Endothelial cell of umbilical vein (primary cell): ENCODE measurements around the gene AFAP1L2.

Experiments used
- EZH2 ChIP-seq: IDR thresholded peaks from 2 replicates; pipeline ENCODE4 v1.6.1; 2012; ENCODE audit warnings: borderline replicate concordance, low read depth, mild to moderate bottlenecking, moderate library complexity, low read length, inconsistent platforms; ENCODE audit not compliant: severe bottlenecking
- FOS ChIP-seq: IDR thresholded peaks from 2 replicates; pipeline ENCODE4 v1.6.1; 2011; ENCODE audit warnings: mild to moderate bottlenecking, low read length, moderate library complexity, borderline replicate concordance; ENCODE audit not compliant: insufficient read depth
- JUN ChIP-seq: IDR thresholded peaks from 2 replicates; pipeline ENCODE4 v1.6.1; 2011; ENCODE audit warnings: borderline replicate concordance, low read depth; ENCODE audit not compliant: insufficient read length, insufficient read depth
- POLR2A ChIP-seq: IDR thresholded peaks from 2 replicates; pipeline ENCODE4 v1.6.1; 2012; ENCODE audit warnings: low read depth, mild to moderate bottlenecking, control low read depth, low read length
- POLR2AphosphoS5 ChIP-seq: IDR thresholded peaks from 2 replicates; pipeline ENCODE4 v1.6.1; 2012; ENCODE audit warnings: low read depth, mild to moderate bottlenecking, control low read depth, low read length, moderate library complexity; ENCODE audit not compliant: insufficient read depth
- TF ChIP-seq, protein P1 (sequence below), 2 donors: IDR thresholded peaks; 1 replicate in 1 of 2; 2 replicates in 1 of 2; pipeline ENCODE4 v1.5.1; 2011; ENCODE audit warnings: low read length in 2 of 2, mild to moderate bottlenecking in 2 of 2, moderate library complexity in 2 of 2, control low read depth in 1 of 2, inconsistent platforms in 1 of 2, low read depth in 1 of 2; ENCODE audit not compliant: insufficient read depth in 1 of 2; ENCODE audit errors: extremely low read depth in 1 of 2
- TF ChIP-seq, protein P2 (sequence below): IDR thresholded peaks from 2 replicates; pipeline ENCODE4 v1.6.1; 2011; ENCODE audit not compliant: insufficient read depth, insufficient read length

DNA sequence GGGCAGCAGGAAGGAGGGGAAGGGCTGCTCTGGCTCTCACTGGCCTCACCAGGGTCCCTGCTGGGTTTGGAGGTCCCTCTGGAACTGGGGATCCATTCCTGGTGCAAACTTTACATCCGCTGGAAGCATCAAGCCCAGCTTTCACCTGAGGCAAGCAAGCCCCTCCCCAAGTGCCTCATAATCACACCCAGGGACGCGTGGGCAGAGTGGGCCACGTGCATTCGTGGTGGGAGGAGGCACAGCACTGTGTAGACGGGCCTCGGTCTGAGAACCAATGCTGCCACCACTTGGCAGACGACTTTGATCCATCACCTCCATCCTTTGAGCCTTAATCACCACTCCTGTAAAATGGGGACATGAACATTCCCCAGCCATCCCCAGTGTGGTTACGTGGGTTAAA, 91.2 kb downstream of the AFAP1L2 start:
- TF ChIP-seq, protein P1, sequence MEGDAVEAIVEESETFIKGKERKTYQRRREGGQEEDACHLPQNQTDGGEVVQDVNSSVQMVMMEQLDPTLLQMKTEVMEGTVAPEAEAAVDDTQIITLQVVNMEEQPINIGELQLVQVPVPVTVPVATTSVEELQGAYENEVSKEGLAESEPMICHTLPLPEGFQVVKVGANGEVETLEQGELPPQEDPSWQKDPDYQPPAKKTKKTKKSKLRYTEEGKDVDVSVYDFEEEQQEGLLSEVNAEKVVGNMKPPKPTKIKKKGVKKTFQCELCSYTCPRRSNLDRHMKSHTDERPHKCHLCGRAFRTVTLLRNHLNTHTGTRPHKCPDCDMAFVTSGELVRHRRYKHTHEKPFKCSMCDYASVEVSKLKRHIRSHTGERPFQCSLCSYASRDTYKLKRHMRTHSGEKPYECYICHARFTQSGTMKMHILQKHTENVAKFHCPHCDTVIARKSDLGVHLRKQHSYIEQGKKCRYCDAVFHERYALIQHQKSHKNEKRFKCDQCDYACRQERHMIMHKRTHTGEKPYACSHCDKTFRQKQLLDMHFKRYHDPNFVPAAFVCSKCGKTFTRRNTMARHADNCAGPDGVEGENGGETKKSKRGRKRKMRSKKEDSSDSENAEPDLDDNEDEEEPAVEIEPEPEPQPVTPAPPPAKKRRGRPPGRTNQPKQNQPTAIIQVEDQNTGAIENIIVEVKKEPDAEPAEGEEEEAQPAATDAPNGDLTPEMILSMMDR (IDR thresholded peaks at IDR 0.05; ENCODE audit: extremely low read depth in 1 of 2, insufficient read depth in 1 of 2, low read depth in 1 of 2, low read length in 2 of 2), result no peak
- TF ChIP-seq POLR2A (no peak), FOS (no peak), POLR2AphosphoS5 (no peak), JUN (no peak), EZH2 (no peak)
- TF ChIP-seq, protein P2, sequence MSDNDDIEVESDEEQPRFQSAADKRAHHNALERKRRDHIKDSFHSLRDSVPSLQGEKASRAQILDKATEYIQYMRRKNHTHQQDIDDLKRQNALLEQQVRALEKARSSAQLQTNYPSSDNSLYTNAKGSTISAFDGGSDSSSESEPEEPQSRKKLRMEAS, result no peak
